Esophagus squamous epithelium (tissue), 4 donors: ENCODE data around the gene ZMIZ1.

Experiments
- CTCF ChIP-seq, 6 experiments: fragments of 450-650 bp in 4 of 6; fragments of 200-600 bp in 2 of 6; sonication (generic) in 2 of 6; IDR thresholded peaks; one replicate each; pipeline ENCODE4 v1.5.1; 2016 to 2019; ENCODE audit warnings: antibody characterized with exemption in 6 of 6, mild to moderate bottlenecking in 4 of 6, moderate library complexity in 4 of 6
- POLR2A ChIP-seq, 4 donors: fragments of 450-650 bp; IDR thresholded peaks; one replicate each; pipeline ENCODE4 v1.6.1; 2017; ENCODE audit warnings: antibody characterized with exemption in 4 of 4, mild to moderate bottlenecking in 4 of 4, moderate library complexity in 3 of 4

GRCh38 chr10:79355420-79356017, 286.8 kb downstream of the ZMIZ1 start:
- TF ChIP-seq CTCF (IDR thresholded peaks at IDR 0.05) (no peak), POLR2A (IDR thresholded peaks at IDR 0.05) (no peak)
